Midbrain (tissue), 1 donor: ENCODE measurements around the gene RRP36.
"Not testable (repeated sequence)": the region's sequence is repeated elsewhere in the genome, so short reads cannot be mapped to it uniquely, and the experiment has no call there.

Source experiments
- DNase-seq: peaks from one replicate; lab custom pipeline; 2025; lab: John Stamatoyannopoulos, UW

The RRP36 gene

GRCh38 chr6:43037706-43038105 lies 16.3 kb downstream of the RRP36 start:
- no peak for DNase-seq

- no peak for DNase-seq
These were observed 17.3 kb downstream of the RRP36 start for GRCh38 chr6:43038727-43039126.

DNA sequence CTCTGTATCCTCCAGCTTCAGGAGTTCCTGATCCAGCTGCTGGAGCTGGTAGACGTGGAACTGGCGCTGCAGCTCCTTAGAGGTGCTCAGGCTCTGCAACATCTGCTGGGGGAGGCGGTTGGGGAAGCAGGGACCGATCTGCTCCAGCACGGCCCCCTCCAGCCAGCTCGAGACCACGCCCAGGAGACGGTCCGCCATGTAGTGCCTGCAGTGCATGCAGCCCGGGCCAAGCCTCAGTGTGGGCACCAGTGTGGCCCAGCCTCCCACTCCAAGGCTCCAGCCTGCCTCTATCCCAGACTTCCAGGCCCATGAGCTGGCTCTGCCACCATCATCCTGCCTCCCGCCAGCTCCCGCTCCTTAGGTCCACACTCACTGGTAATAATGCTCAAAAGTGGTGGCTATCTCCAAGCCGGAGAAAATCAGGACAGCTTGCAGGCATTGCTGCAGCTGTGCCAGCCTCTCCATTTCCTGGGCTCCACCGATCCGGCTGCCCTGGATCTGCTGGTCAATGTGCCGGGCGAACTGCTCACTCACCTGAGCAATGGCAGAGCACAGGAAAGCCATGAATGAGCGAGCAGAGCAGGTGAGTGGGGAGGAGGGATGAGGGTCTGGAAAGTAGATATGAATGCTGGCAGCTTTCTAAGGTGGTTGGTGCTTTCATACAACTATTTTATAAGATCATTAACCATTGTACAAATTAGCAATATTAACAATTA lies 19.3 kb downstream of the RRP36 start:
- no peak for DNase-seq

DNA sequence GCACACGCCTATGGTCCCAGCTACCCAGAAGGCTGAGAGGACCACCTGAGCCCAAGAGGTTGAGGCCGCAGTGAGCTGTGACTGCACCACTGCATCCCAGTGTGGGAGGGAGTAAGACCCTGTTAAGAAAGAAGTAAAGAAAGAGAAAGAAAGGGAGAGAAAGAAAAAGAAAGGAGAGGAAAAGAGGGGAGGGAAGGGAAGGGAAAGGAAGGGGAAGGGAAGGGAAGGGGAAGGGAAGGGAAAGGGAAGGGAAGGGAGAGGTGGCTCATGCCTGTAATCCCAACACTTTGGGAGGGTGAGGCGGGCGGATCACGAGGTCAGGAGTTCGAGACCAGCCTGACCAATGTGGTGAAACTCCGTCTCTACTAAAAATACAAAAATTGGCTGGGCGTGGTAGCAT lies 20.1 kb downstream of the RRP36 start:
- not testable (repeated sequence) for DNase-seq

DNA sequence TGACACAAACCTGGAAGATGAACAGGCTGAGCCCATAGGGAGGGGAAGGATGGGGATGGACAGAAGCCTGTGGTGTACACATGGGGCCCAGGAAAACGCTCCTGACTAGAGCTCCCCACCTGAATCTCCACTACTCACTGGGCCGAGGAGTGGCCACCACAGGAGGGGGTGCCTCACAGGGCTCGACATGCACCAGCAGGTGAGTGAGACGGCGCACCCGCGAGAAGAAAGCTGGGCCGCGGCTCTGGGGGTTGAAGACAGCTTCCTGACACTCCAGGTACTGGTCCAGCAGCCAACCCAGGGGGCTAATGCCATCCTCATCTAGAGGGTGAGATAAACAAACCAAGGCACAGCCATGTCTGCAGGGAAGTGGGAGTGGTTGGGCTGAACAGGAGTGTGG lies 21.9 kb downstream of the RRP36 start:
- DNase-seq: no peak

DNA sequence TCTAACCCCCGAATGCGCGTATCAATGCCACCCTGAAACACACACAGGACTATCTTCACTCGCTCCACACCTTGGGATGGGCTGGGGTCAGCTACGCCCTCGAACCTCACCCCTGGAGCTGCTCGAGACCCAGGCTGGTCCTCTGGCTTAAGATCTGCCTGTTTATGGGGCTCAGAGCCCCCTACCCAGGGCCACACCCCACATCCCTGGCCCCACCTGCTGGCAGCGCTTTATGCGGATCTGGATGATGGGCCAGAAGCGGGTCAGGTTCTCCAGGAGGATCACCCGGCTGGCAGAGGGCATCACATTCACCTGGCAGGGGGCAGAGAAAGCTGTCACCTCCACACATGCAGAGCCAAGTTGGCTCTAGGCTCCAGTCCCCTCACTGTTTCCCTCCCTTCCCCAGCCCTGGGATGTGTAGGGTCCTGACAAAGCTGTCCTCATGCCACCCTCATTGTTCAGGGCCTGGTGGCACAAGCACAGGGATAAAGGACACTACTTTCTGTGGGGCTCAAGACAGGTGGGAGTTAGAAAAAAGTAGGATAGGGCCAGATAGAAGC lies 24.0 kb downstream of the RRP36 start:
- DNase-seq: no peak

GRCh38 chr6:43047998-43048397 lies 26.6 kb downstream of the RRP36 start:
- no peak for DNase-seq

DNA sequence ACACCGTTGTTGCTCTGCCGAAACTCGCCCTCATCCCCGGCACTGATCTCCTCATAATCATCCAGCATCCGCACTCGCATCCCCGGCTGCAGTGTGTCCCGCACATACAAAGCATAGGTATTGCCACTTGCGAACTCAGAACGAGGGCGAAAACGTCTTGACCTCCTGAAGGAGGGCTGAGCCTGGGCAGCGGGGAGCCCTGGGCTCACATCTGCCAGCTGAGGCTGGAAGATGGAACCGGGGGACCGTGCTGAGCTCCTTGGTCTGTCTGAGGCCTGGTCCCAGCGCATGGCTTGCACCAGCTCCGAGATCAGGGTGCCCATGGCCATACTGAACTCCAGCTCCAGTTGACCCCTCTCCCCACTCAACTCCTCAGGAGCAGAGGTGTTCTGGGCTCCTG lies 29.6 kb downstream of the RRP36 start:
- no peak for DNase-seq

GRCh38 chr6:43052225-43052841 lies 30.9 kb downstream of the RRP36 start:
- no peak for DNase-seq

GRCh38 chr6:43052842-43053544 lies 31.6 kb downstream of the RRP36 start:
- no peak for DNase-seq

GRCh38 chr6:43053545-43054205 lies 32.3 kb downstream of the RRP36 start, which contains the start of gene CUL7:
Gene CUL7 (minus strand): TSS chr6:43053851. CDS start chr6:43052788, 1,063 bp downstream.
- peak; percentile 80 for DNase-seq

DNA sequence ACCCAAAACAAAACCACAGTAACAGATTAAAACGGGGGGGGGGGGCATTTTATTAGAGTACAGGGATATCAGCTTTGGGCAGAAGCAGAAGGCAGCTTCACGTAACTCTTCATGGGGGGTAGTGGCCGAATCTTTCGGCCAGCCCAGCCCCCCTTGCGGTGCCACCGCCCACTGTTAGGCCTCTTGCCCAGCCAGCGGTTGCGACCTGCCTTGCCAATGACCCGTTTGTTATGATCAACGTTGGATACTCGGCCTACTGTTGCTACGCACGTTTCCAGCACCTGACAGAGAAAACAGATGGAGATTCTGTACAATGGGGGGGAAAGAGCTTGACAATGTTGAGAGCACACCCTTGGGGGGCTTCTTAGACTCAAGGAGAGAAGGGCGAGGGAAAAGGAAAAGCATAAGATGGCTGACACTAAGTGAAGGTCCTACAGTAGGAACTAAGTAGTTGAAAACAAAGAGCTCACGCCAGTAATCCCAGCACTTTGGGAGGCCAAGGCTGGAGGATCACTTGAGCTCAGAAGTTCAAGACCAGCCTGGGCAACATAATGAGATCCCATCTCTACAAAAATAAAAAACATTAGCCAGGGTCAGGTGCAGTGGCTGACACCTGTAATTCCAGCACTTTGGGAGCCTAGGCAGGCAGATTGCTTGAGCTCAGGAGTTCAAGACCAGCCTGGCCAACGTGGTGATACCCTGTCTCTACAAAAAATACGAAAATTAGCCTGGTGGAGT lies 33.0 kb downstream of the RRP36 start:
- DNase-seq: no peak

DNA sequence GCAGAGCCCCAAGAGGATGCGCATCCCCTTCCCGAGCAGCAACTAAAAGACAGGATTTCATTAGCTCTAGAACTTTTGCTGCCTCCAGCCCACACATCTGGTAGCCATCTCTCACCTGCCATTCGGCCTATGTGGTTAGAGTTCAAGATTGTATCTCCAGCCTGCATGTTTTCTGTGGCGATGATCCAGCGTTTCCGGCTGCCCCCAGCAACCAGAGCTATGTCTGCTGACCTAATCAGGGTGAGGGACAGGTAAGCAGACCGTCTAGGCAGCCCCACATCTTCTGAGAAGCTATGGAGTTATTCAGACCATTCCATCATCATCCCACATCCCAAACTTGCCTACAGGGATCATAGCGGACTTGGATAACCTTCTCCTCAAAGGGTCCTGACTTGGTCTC lies 34.5 kb downstream of the RRP36 start:
- no peak for DNase-seq

DNA sequence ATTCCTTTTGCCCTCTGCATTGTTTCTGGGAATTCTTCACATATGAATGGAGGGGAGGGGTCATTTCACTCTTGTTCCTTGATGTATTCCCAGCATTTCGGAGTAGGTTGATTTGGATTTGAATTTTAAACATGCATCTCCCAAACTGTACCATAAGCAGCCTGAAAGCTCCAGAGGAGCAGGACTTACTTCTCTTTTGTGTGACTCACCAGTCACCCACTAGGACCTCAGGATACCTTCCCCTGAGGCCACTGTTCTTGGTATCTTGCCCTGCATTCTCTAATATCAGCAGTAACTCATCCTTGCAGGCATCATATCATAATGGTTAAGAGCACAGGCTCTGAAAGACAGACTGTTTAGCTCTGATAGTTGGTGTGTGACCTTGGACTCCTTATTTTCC lies 37.1 kb downstream of the RRP36 start:
- no peak for DNase-seq

- peak; percentile 100 for DNase-seq
These were observed 38.0 kb downstream of the RRP36 start, which contains the start of the genes KLC4 and MRPL2 for GRCh38 chr6:43059168-43060033. Gene KLC4 (plus strand): TSS chr6:43059631. CDS start chr6:43061336, 1,705 bp downstream. Gene MRPL2 (minus strand): TSS chr6:43059434. CDS start chr6:43059381, 53 bp downstream.

DNA sequence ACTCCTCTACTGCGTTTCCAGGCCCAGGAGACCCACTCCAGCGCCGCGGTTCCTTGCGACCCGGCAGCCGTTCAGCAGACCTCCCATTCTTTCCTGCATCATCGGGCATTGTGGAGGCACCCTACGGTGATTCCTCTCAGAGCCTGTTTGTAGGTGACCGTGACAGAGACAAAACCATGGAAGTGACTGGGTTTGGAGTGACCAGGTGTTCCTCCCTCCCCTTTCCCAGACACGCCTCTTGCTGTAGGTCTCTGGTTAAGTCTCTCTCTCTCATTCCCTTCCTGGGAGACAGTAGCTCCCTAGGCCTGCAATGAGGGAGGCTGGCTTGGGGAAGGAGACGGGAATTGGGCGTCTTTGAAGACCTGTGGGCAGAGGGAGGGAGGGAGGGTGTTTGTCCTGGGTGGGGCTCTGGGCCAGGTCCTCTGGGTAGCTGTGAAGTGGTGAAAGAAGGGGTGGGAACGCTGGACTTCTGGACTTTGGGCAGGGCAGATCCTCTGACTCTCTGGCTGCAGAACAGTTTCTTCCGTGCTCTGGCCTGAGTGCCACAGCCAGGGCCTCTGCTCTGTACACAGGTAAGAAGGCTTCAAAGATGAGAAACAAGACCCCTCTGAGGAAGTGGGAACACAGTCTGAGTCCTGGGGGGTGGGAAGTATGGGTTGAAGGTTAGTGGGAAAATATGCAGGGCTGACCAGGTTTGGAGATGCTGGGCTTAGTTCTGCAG lies 38.8 kb downstream of the RRP36 start:
- no peak for DNase-seq

GRCh38 chr6:43060755-43061633 lies 39.6 kb downstream of the RRP36 start:
- no peak for DNase-seq

DNA sequence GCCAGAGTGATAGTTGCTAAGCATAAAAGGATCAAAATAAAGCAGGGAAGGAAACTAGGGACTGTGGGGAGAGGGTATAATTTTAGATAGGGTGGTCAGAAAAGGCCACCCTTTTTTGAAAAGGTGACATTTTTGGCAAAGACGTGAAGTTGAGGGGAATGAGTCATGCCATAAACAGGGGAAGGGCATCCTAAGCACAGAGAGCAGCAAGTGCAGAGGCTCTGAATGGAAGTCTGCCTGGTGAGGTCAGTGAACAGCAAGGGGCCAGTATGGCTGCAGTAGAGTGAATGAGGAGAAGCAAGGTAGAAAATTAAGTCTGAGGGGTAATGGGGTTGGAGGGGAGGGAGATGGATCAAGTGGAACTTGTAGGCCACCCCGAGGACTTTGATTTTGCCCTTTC lies 40.4 kb downstream of the RRP36 start:
- DNase-seq: no peak

GRCh38 chr6:43062818-43063217 lies 41.4 kb downstream of the RRP36 start:
- DNase-seq: no peak
